H9 (cell line): ENCODE results near the gene FADS1. TPM values are rescaled to one million over a fixed set of nuclear protein-coding genes. Genes with fewer than 3 reads are reported as not detected.

Experiments
- DNase-seq: peaks from one replicate; pipeline ENCODE4 v3.0.0-alpha.2; 2017
- H2AFZ ChIP-seq: one replicate; pipeline ENCODE4 v1.6.1; 2013; ENCODE audit warnings: mild to moderate bottlenecking, low read length, control low read depth, moderate library complexity
- H2AK5ac ChIP-seq: 2 replicates; pipeline ENCODE4 v1.6.1; 2013; ENCODE audit warnings: low read length, control low read depth, mixed read lengths; ENCODE audit not compliant: insufficient read length
- H2BK120ac ChIP-seq: one replicate; pipeline ENCODE4 v1.6.1; 2013; ENCODE audit warnings: low read depth, mild to moderate bottlenecking, low read length, control low read depth, inconsistent platforms; ENCODE audit not compliant: poor library complexity, severe bottlenecking
- H2BK12ac ChIP-seq: 2 replicates; pipeline ENCODE4 v1.6.1; 2013; ENCODE audit warnings: low read length, control low read depth, mixed read lengths, low read depth; ENCODE audit not compliant: insufficient read length
- H2BK15ac ChIP-seq: 2 replicates; pipeline ENCODE4 v1.6.1; 2013; ENCODE audit warnings: low read depth, low read length, control low read depth
- H2BK20ac ChIP-seq: one replicate; pipeline ENCODE4 v1.6.1; 2013; ENCODE audit warnings: low read depth, mild to moderate bottlenecking, low read length, control low read depth, inconsistent platforms; ENCODE audit not compliant: poor library complexity, severe bottlenecking
- H2BK5ac ChIP-seq: 2 replicates; pipeline ENCODE4 v1.6.1; 2013; ENCODE audit warnings: low read length, control low read depth, mixed read lengths; ENCODE audit not compliant: insufficient read length
- H3K14ac ChIP-seq: 2 replicates; pipeline ENCODE4 v1.6.1; 2013; ENCODE audit warnings: low read length, control low read depth; ENCODE audit not compliant: insufficient read depth
- H3K18ac ChIP-seq: 2 replicates; pipeline ENCODE4 v1.6.1; 2013; ENCODE audit warnings: low read depth, mild to moderate bottlenecking, mixed read lengths, low read length, control low read depth; ENCODE audit not compliant: insufficient read length
- H3K23ac ChIP-seq: 2 replicates; pipeline ENCODE4 v1.6.1; 2013; ENCODE audit warnings: low read length, control low read depth, mixed read lengths, low read depth; ENCODE audit not compliant: insufficient read length
- H3K23me2 ChIP-seq: 2 replicates; pipeline ENCODE4 v1.6.1; 2013; ENCODE audit warnings: low read depth, mild to moderate bottlenecking, mixed read lengths, low read length, control low read depth; ENCODE audit not compliant: insufficient read length, poor library complexity, severe bottlenecking
- H3K27ac ChIP-seq: 2 replicates; pipeline ENCODE4 v1.5.1; 2013; ENCODE audit warnings: low read length, control low read depth, mixed read lengths, low read depth; ENCODE audit not compliant: insufficient read length
- H3K27me3 ChIP-seq: 2 replicates; pipeline ENCODE4 v1.6.1; 2013; ENCODE audit warnings: low read length, control low read depth, inconsistent platforms; ENCODE audit not compliant: insufficient read depth
- H3K4ac ChIP-seq: 2 replicates; pipeline ENCODE4 v1.6.1; 2013; ENCODE audit warnings: low read depth, mild to moderate bottlenecking, control low read depth, inconsistent platforms, low read length, moderate library complexity
- H3K4me1 ChIP-seq: 2 replicates; pipeline ENCODE4 v1.6.1; 2013; ENCODE audit warnings: low read length, control low read depth, inconsistent platforms; ENCODE audit not compliant: insufficient read depth
- H3K4me2 ChIP-seq: 2 replicates; pipeline ENCODE4 v1.6.1; 2013; ENCODE audit warnings: low read length, control low read depth, mixed read lengths; ENCODE audit not compliant: insufficient read length, insufficient read depth
- H3K56ac ChIP-seq: 2 replicates; pipeline ENCODE4 v1.6.1; 2013; ENCODE audit warnings: low read depth, mild to moderate bottlenecking, mixed read lengths, low read length, control low read depth; ENCODE audit not compliant: insufficient read length
- H3K79me1 ChIP-seq: 2 replicates; pipeline ENCODE4 v1.6.1; 2013; ENCODE audit warnings: low read depth, mild to moderate bottlenecking, moderate library complexity, low read length, control low read depth, inconsistent platforms; ENCODE audit not compliant: insufficient read depth, poor library complexity, severe bottlenecking
- H3K79me2 ChIP-seq: 2 replicates; pipeline ENCODE4 v1.6.1; 2013; ENCODE audit warnings: low read length, control low read depth, inconsistent platforms; ENCODE audit not compliant: insufficient read depth
- H3K9ac ChIP-seq: 2 replicates; pipeline ENCODE4 v1.6.1; 2013; ENCODE audit warnings: low read length, control low read depth, mixed read lengths; ENCODE audit not compliant: insufficient read length; ENCODE audit errors: extremely low read depth
- H3K9me3 ChIP-seq: one replicate; pipeline ENCODE4 v1.6.1; 2013; ENCODE audit warnings: low read depth, low read length, inconsistent platforms; ENCODE audit not compliant: control insufficient read depth
- H3T11ph ChIP-seq: one replicate; pipeline ENCODE4 v1.6.1; 2013; ENCODE audit warnings: mild to moderate bottlenecking, low read length, control low read depth, inconsistent platforms
- H4K20me1 ChIP-seq: one replicate; pipeline ENCODE4 v1.6.1; 2013; ENCODE audit not compliant: control insufficient read depth, insufficient read length, insufficient read depth
- H4K5ac ChIP-seq: 2 replicates; pipeline ENCODE4 v1.6.1; 2013; ENCODE audit warnings: low read depth, mild to moderate bottlenecking, mixed read lengths, low read length, control low read depth; ENCODE audit not compliant: insufficient read length
- H4K8ac ChIP-seq: replicated peaks from 2 replicates; pipeline ENCODE4 v1.6.1; 2013; ENCODE audit warnings: low read length, control low read depth, mixed read lengths, low read depth; ENCODE audit not compliant: insufficient read length
- H4K91ac ChIP-seq: 2 replicates; pipeline ENCODE4 v1.6.1; 2013; ENCODE audit warnings: low read depth, mild to moderate bottlenecking, moderate library complexity, mixed read lengths, low read length, control low read depth; ENCODE audit not compliant: insufficient read length
- H3K27ac Mint-ChIP-seq, 3 experiments: 2 replicates in 2 of 3; 3 replicates in 1 of 3; pipeline ENCODE4 v1.8.0; 2020 to 2021; ENCODE audit warnings: mixed read lengths in 3 of 3, mild to moderate bottlenecking in 1 of 3, moderate library complexity in 1 of 3
- H3K27me3 Mint-ChIP-seq: 2 replicates; pipeline ENCODE4 v1.8.0; 2021; ENCODE audit warnings: low read depth, mild to moderate bottlenecking, moderate library complexity, mixed read lengths
- H3K36me3 Mint-ChIP-seq, 3 experiments: 2 replicates in 2 of 3; 3 replicates in 1 of 3; pipeline ENCODE4 v1.8.0; 2020 to 2021; ENCODE audit warnings: low read depth in 3 of 3, mixed read lengths in 3 of 3; ENCODE audit not compliant: insufficient read depth in 1 of 3
- H3K4me1 Mint-ChIP-seq, 2 experiments: 2 replicates each; pipeline ENCODE4 v1.8.0; 2020; ENCODE audit warnings: mixed read lengths in 2 of 2
- H3K4me3 Mint-ChIP-seq, 2 experiments: 2 replicates in 1 of 2; 3 replicates in 1 of 2; pipeline ENCODE4 v1.8.0; 2020 to 2021; ENCODE audit warnings: mild to moderate bottlenecking in 2 of 2, mixed read lengths in 2 of 2, moderate library complexity in 1 of 2
- H3K9me3 Mint-ChIP-seq, 2 experiments: 2 replicates in 1 of 2; 3 replicates in 1 of 2; pipeline ENCODE4 v1.8.0; 2020; ENCODE audit warnings: mild to moderate bottlenecking in 2 of 2, mixed read lengths in 2 of 2, moderate library complexity in 1 of 2
- WGBS: extraction: QIAGEN DNeasy Blood & Tissue Kit; methylation state at CpG from one replicate; pipeline ENCODE4 v1.1.7; 2013; ENCODE audit warnings: missing lambda C conversion rate, low lambda C conversion rate, mixed read lengths; ENCODE audit not compliant: insufficient read length; ENCODE audit errors: extremely low coverage; 5-methylcytosine and 5-hydroxymethylcytosine counted together
- total RNA-seq: library from RNA; stranded (reverse); gene quantifications from 2 replicates; pipeline ENCODE4 v1.2.1, GENCODE V29; 2021
- TF ChIP-seq, protein P1 (sequence below): fragments of 200-600 bp; sonication (generic); conservative IDR thresholded peaks from 3 replicates; pipeline ENCODE4 v1.8.0; 2021; ENCODE audit warnings: antibody characterized with exemption, mild to moderate bottlenecking

FADS1 gene
- total RNA-seq, 1 experiment from 2014 or later = 125 TPM

DNA sequence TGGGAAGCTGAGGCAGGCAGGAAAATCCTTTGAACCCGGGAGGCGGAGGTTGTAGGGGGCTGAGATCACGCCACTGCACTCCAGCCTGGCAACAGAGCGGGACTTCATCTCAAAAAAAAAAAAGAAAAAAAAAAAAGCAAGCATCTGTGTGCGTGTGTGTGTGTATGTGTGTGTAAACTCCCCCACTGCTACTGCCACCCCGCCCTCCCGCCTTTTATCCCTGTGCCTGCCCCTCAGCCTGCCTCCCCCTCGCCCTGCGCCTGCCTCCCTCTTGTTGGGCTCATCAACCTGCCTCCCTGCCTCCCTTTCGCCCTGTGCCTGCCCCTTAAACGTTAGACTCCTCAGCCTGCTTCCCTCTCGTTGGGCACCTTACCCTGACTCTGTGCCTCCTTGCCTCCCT lies 42.4 kb downstream of the FADS1 start:
- Histone ChIP-seq H4K91ac (no peak overlapping the region), H2BK5ac (no peak overlapping the region), H3K9ac (no peak overlapping the region), H3K23me2 (no peaks in the 10 kb centered on the region), H2AK5ac (no peak overlapping the region), H2BK12ac (no peak overlapping the region), H2AFZ (no peak overlapping the region), H4K5ac (no peak overlapping the region), H3K14ac (no peak overlapping the region), H3K4me1 (no peaks in the 10 kb centered on the region), H3K79me1 (no peaks in the 10 kb centered on the region), H3K23ac (no peak overlapping the region), H2BK120ac (no peak overlapping the region), H3K79me2 (no peaks in the 10 kb centered on the region), H2BK15ac (no peak overlapping the region), H4K20me1 (no peaks in the 10 kb centered on the region), H3K9me3 (no peaks in the 10 kb centered on the region), H3K4ac (no peak overlapping the region), H3K56ac (no peak overlapping the region), H2BK20ac (no peak overlapping the region), H3K4me2 (no peak overlapping the region), H3K27me3 (no peaks in the 10 kb centered on the region), H3K27ac (no peak overlapping the region), H4K8ac (no peak overlapping the region), H3K18ac (no peak overlapping the region), H3T11ph (no peak overlapping the region)
- peak overlapping the region in 1 of 3 experiments; percentile 12; a peak in 2 of 7 replicates for H3K27ac Mint-ChIP-seq
- no peak for DNase-seq
- H3K27me3 Mint-ChIP-seq = peaks cover 2% of the 10 kb centered on the region; the same call in 1 of the 2 replicates
- H3K9me3 Mint-ChIP-seq = peaks cover 0 to 5% of the 10 kb centered on the region in 2 experiments; a peak in 2 of 5 replicates
- no peak overlapping the region for H3K4me3 Mint-ChIP-seq
- H3K4me1 Mint-ChIP-seq = peaks cover 23 to 34% of the 10 kb centered on the region in 2 experiments
- TF ChIP-seq, protein P1, sequence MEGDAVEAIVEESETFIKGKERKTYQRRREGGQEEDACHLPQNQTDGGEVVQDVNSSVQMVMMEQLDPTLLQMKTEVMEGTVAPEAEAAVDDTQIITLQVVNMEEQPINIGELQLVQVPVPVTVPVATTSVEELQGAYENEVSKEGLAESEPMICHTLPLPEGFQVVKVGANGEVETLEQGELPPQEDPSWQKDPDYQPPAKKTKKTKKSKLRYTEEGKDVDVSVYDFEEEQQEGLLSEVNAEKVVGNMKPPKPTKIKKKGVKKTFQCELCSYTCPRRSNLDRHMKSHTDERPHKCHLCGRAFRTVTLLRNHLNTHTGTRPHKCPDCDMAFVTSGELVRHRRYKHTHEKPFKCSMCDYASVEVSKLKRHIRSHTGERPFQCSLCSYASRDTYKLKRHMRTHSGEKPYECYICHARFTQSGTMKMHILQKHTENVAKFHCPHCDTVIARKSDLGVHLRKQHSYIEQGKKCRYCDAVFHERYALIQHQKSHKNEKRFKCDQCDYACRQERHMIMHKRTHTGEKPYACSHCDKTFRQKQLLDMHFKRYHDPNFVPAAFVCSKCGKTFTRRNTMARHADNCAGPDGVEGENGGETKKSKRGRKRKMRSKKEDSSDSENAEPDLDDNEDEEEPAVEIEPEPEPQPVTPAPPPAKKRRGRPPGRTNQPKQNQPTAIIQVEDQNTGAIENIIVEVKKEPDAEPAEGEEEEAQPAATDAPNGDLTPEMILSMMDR = no peak
- H3K36me3 Mint-ChIP-seq = peaks cover 3 to 10% (median 7%) of the 10 kb centered on the region in 3 experiments
- no CpG with 5 or more reads among the region's 12 CpGs for WGBS
